ENCODE measurements around the gene LTBP2. TPM values are rescaled to one million over a fixed set of nuclear protein-coding genes. Genes with fewer than 3 reads are reported as not detected.

Gene LTBP2
- total RNA-seq, 1 experiment from 2014 or later = 1.5 TPM

- H2AFZ ChIP-seq (ENCODE audit: low read depth, low read length, poor library complexity, severe bottlenecking) = no peak overlapping the region
- intact Hi-C loops (cut with micrococcal nuclease) = no loop called here
- ChIA-PET CTCF (no interaction called here), RAD21 (ENCODE audit: low non-redundant PET in 1 of 2, low total read pairs in 2 of 2, uncharacterized antibody in 2 of 2, unreplicated experiment in 2 of 2) (no interaction called here), POLR2A (interaction anchor here (0.8 kb wide), 1 partner anchor 9 kb away, joined by 3 read pairs; no protein-coding TSS in a partner anchor)
- no TSS peak for BruUV-seq (replicated peaks)
- ATAC-seq (no peak), DNase-seq (ENCODE audit: low read depth, low spot score) (no peak)
- no peak overlapping the region for H3K27ac ChIP-seq (ENCODE audit: low read depth, low read length)
- H3K4me2 ChIP-seq (ENCODE audit: low read length) = no peak overlapping the region
- H3K9me3 ChIP-seq (ENCODE audit: control insufficient read depth in 1 of 2, insufficient read depth in 1 of 2, low read depth in 1 of 2, low read length in 2 of 2) = no peaks in the 10 kb centered on the region
- no peak overlapping the region for H3K9ac ChIP-seq (ENCODE audit: low read length)
- no peaks in the 10 kb centered on the region for H3K27me3 ChIP-seq (ENCODE audit: insufficient read depth, low read length)
- no peaks in the 10 kb centered on the region for H4K20me1 ChIP-seq (ENCODE audit: insufficient read depth)
- TF ChIP-seq TCF7L2 (IDR thresholded peaks at IDR 0.05; ENCODE audit: borderline replicate concordance, extremely low read depth, insufficient read depth, insufficient read length) (no peak), SIN3A (IDR thresholded peaks at IDR 0.05; ENCODE audit: low read depth) (no peak), YY1 (IDR thresholded peaks at IDR 0.05; ENCODE audit: extremely low read depth, insufficient replicate concordance, low read depth, low read length) (no peak), JUND (IDR thresholded peaks at IDR 0.05) (no peak), EZH2 (IDR thresholded peaks at IDR 0.05) (no peak), CBX3 (IDR thresholded peaks at IDR 0.05; ENCODE audit: low read depth) (no peak), ATF3 (IDR thresholded peaks at IDR 0.05) (no peak), REST (IDR thresholded peaks at IDR 0.05; ENCODE audit: low read depth) (no peak), SP1 (IDR thresholded peaks at IDR 0.05; ENCODE audit: low read depth) (no peak), ZFX (IDR thresholded peaks at IDR 0.05) (no peak)
- H3K36me3 ChIP-seq (ENCODE audit: control insufficient read depth in 1 of 2, insufficient read depth in 2 of 2, low read length in 2 of 2) = no peaks in the 10 kb centered on the region
- no peaks in the 10 kb centered on the region for H3K9me2 ChIP-seq (ENCODE audit: insufficient read depth)
- peaks cover 4 to 12% of the 10 kb centered on the region in 2 experiments for H3K4me1 ChIP-seq (ENCODE audit: control insufficient read depth in 1 of 2, insufficient read depth in 2 of 2, low read length in 2 of 2)
- no peak overlapping the region for H3K4me3 ChIP-seq (replicated peaks in 1 of 2; ENCODE audit: low read depth in 1 of 2, low read length in 2 of 2)
- no peaks in the 10 kb centered on the region for H3K79me2 ChIP-seq (ENCODE audit: insufficient read depth, low read length)
Measured at GRCh38 chr14:74517731-74518130, 94.3 kb downstream of the LTBP2 start.
